Measurements from ENCODE around the gene MRAP. TPM values are rescaled to one million over a fixed set of nuclear protein-coding genes. Genes with fewer than 3 reads are reported as not detected.

The MRAP gene
- polyA plus RNA-seq, 1 donor from 2014 or later, result not detected

DNA sequence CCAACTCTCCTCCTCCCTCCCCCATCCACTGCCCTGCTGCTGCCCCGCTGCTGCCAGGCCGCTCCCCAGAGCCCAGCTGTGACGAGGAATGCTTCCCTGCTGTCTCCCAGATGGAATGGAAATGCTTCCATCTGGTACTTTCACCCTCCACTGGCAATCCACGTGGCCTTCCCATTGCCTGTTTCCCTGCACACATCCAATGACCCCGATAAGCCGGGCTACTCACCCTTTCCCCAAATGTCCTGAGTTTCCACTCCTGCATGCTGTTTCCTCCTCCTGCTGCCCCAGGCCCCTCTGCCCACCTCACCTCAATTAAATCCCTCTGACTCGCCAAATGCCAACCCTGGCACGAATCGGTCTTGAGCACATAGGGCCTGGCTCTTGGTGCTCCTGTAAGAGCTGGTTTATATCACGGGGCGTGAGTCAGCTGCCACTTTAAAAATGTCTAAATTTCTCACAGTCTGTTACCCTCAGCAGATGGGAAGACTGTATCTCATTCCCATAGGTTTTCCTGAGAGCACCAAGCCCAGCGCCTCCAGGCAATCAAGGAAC, 36.4 kb downstream of the MRAP start:
- Histone ChIP-seq H3K36me3 (ENCODE audit: insufficient read depth, low read length) (peaks cover 12% of the 10 kb centered on the region), H3K4me2 (ENCODE audit: low read length) (no peak overlapping the region), H3K79me2 (replicated peaks; ENCODE audit: insufficient read depth, low read length) (no peaks in the 10 kb centered on the region), H4K20me1 (ENCODE audit: insufficient read depth) (no peaks in the 10 kb centered on the region), H3K9me3 (ENCODE audit: low read length) (no peaks in the 10 kb centered on the region), H3K4me3 (ENCODE audit: low read length) (no peak overlapping the region), H3K9ac (ENCODE audit: low read length) (no peak overlapping the region), H3K9me2 (ENCODE audit: insufficient read depth, low read length) (no peaks in the 10 kb centered on the region), H3K27me3 (ENCODE audit: insufficient read depth, low read depth, low read length) (no peaks in the 10 kb centered on the region), H3K27ac (ENCODE audit: low read length) (no peak overlapping the region), H2AFZ (ENCODE audit: low read depth, low read length) (no peak overlapping the region), H3F3A (ENCODE audit: insufficient read depth, low read length, poor library complexity, severe bottlenecking) (no peaks in the 10 kb centered on the region)
- TF ChIP-seq POLR2AphosphoS5 (IDR thresholded peaks at IDR 0.05) (no peak), MXI1 (conservative IDR thresholded peaks at IDR 0.05; ENCODE audit: poor library complexity, severe bottlenecking) (no peak)

DNA sequence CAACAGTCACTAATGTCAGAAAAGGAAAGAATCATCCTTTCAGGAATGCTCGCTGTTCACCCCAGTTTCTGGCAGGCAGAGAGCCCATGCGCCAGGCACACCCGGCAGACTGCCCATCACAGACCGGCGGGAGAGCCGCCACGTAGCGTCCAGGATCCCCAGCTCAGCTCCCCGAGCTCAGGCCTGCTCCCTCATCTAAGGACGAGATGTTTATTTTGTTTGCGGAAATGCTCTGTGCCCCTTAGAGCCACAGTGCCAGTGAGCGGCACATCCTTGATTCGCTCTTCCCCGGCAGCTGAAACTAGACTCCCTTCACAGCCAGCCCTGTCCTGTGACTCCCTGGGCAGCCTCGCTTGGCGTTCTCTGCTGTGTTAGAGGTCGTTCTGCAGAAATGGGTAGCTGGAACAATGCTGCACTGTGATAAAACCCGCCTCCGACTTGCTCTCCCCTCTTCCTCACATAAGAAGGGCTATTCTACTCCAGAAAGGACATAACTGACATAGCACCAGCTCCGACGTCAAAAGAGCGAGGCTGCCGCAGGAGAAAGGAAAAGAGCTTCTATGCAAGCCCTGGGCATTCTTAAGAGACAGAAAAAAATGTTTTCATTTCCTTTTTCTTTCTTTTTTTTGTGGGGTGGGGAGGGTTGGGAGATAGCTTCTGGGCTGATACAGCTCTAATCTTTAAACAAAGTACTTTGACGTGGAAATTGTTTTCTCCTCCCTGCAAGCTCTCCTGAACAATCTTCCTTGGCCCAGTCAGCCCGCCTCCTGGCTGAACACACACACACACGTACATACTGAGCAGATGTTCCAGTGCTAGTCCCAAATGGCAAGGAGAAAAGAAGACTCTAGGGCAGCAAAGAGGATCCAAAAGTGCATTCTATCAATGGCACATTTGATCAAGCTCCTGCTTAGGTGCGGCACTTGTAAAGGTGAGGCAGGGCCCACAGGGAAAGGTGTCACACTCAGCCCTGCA, 37.2 kb downstream of the MRAP start:
- no peak overlapping the region for H3K9ac ChIP-seq (ENCODE audit: low read length)
- no peaks in the 10 kb centered on the region for H3K9me3 ChIP-seq (ENCODE audit: low read length)
- H3K27me3 ChIP-seq (ENCODE audit: insufficient read depth, low read depth, low read length), result no peaks in the 10 kb centered on the region
- H3K36me3 ChIP-seq (ENCODE audit: insufficient read depth, low read length), result peaks cover 12% of the 10 kb centered on the region
- H3K27ac ChIP-seq (ENCODE audit: low read length), result no peak overlapping the region
- no peak overlapping the region for H3K4me2 ChIP-seq (ENCODE audit: low read length)
- no peak overlapping the region for H3K4me3 ChIP-seq (ENCODE audit: low read length)
- H4K20me1 ChIP-seq (ENCODE audit: insufficient read depth), result no peaks in the 10 kb centered on the region
- no peak overlapping the region for H2AFZ ChIP-seq (ENCODE audit: low read depth, low read length)
- H3K79me2 ChIP-seq (replicated peaks; ENCODE audit: insufficient read depth, low read length), result no peaks in the 10 kb centered on the region
- no peaks in the 10 kb centered on the region for H3F3A ChIP-seq (ENCODE audit: insufficient read depth, low read length, poor library complexity, severe bottlenecking)
- TF ChIP-seq POLR2AphosphoS5 (IDR thresholded peaks at IDR 0.05), result no peak
- TF ChIP-seq MXI1 (conservative IDR thresholded peaks at IDR 0.05; ENCODE audit: poor library complexity, severe bottlenecking), result no peak
- TF ChIP-seq EZH2 (IDR thresholded peaks at IDR 0.05; ENCODE audit: borderline replicate concordance, insufficient read depth, low read length, poor library complexity, severe bottlenecking), result no peak
- TF ChIP-seq, protein P1, sequence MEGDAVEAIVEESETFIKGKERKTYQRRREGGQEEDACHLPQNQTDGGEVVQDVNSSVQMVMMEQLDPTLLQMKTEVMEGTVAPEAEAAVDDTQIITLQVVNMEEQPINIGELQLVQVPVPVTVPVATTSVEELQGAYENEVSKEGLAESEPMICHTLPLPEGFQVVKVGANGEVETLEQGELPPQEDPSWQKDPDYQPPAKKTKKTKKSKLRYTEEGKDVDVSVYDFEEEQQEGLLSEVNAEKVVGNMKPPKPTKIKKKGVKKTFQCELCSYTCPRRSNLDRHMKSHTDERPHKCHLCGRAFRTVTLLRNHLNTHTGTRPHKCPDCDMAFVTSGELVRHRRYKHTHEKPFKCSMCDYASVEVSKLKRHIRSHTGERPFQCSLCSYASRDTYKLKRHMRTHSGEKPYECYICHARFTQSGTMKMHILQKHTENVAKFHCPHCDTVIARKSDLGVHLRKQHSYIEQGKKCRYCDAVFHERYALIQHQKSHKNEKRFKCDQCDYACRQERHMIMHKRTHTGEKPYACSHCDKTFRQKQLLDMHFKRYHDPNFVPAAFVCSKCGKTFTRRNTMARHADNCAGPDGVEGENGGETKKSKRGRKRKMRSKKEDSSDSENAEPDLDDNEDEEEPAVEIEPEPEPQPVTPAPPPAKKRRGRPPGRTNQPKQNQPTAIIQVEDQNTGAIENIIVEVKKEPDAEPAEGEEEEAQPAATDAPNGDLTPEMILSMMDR (IDR thresholded peaks at IDR 0.05; ENCODE audit: poor library complexity, severe bottlenecking), result no peak
- TF ChIP-seq SMC3 (conservative IDR thresholded peaks at IDR 0.05; ENCODE audit: poor library complexity), result no peak
- TF ChIP-seq, protein P2, sequence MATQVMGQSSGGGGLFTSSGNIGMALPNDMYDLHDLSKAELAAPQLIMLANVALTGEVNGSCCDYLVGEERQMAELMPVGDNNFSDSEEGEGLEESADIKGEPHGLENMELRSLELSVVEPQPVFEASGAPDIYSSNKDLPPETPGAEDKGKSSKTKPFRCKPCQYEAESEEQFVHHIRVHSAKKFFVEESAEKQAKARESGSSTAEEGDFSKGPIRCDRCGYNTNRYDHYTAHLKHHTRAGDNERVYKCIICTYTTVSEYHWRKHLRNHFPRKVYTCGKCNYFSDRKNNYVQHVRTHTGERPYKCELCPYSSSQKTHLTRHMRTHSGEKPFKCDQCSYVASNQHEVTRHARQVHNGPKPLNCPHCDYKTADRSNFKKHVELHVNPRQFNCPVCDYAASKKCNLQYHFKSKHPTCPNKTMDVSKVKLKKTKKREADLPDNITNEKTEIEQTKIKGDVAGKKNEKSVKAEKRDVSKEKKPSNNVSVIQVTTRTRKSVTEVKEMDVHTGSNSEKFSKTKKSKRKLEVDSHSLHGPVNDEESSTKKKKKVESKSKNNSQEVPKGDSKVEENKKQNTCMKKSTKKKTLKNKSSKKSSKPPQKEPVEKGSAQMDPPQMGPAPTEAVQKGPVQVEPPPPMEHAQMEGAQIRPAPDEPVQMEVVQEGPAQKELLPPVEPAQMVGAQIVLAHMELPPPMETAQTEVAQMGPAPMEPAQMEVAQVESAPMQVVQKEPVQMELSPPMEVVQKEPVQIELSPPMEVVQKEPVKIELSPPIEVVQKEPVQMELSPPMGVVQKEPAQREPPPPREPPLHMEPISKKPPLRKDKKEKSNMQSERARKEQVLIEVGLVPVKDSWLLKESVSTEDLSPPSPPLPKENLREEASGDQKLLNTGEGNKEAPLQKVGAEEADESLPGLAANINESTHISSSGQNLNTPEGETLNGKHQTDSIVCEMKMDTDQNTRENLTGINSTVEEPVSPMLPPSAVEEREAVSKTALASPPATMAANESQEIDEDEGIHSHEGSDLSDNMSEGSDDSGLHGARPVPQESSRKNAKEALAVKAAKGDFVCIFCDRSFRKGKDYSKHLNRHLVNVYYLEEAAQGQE (IDR thresholded peaks at IDR 0.05; ENCODE audit: borderline replicate concordance), result no peak
- no peak for TF ChIP-seq TAF1 (IDR thresholded peaks at IDR 0.05; ENCODE audit: low read depth)
- no peak for TF ChIP-seq EP300 (conservative IDR thresholded peaks at IDR 0.05; ENCODE audit: poor library complexity, severe bottlenecking)
- no peak for TF ChIP-seq RAD21 (conservative IDR thresholded peaks at IDR 0.05)
- no peaks in the 10 kb centered on the region for H3K9me2 ChIP-seq (ENCODE audit: insufficient read depth, low read length)

All from neural cell (in vitro differentiated cells).